Activated CD4-positive, CD25-positive, alpha-beta regulatory T cell treated with anti-CD3 and anti-CD28 coated beads, Interleukin-2, amount 50 U/mL, for 72 hours (primary cell): ENCODE results near the gene KIAA2012.

Experiments used
- DNase-seq: peaks from one replicate; pipeline ENCODE4 v3.0.0; 2021

The KIAA2012 gene

DNA sequence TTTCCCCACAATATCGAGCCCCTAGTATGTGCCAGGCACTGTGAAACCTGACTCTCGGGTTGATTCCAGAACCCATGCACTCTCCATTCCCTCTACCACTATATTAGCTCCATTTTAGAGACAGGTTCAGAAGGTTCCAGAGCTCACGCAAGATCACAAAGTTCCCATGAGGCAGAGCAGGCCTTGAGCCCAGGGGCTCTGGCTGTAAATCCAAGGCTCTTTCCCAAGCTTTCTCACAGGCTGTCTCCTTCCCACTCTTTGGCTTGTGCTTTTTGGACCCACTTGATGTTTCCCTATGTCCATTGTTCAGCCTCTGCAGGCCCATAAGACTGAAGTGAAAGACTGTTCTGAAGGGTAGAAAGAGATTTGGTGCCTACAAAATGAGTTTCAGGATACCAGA, 15.7 kb downstream of the KIAA2012 start:
- DNase-seq: no peak

- no peak for DNase-seq
Observed at GRCh38 chr2:202090530-202090929, 17.5 kb downstream of the KIAA2012 start.

GRCh38 chr2:202091476-202091875, 18.4 kb downstream of the KIAA2012 start:
- no peak for DNase-seq

GRCh38 chr2:202094426-202094986, 21.5 kb downstream of the KIAA2012 start:
- no peak for DNase-seq

- no peak for DNase-seq
Observed at GRCh38 chr2:202095235-202095634, 22.2 kb downstream of the KIAA2012 start.

DNA sequence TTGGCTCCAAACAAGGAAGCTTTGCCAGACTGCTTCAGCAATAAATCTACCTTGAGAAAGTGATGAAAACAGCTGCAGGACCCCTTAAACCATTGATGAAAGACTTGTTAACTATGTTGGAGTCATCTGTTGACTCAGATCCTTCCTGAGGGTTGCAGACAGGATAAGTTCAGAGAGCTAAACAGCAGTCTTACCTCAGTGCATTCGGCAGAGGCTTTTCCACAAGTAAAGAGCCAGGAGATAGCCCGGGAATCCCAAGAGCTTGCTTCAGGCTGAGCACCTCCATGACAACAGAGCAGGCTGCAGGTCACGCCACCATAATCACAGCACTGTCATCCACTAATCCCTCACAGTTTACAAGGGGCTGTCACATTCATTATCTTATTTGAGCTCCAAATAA, 23.7 kb downstream of the KIAA2012 start:
- DNase-seq: no peak

DNA sequence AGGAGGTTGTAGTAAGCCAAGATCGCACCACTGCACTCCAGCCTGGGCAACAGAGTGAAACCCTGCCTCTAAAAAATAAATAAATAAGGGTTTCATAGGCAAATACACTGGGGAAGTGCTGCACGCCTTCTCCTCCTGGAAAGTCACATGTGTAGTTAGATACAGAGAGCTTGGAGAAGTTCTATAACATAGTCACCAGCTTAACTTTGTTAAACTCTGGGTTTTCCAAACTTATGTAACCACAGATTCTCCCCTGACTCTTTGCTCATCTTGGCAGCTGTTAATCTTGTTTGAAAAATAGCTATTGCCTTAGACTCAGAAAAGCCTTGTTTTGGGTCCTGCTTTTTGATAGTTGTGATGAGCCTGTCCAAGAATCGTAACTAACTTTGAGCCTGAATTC, 25.2 kb downstream of the KIAA2012 start:
- DNase-seq: no peak

- DNase-seq: no peak
Observed at GRCh38 chr2:202099515-202099914, 26.5 kb downstream of the KIAA2012 start.

- DNase-seq: no peak
Observed at GRCh38 chr2:202100176-202100575, 27.1 kb downstream of the KIAA2012 start.

DNA sequence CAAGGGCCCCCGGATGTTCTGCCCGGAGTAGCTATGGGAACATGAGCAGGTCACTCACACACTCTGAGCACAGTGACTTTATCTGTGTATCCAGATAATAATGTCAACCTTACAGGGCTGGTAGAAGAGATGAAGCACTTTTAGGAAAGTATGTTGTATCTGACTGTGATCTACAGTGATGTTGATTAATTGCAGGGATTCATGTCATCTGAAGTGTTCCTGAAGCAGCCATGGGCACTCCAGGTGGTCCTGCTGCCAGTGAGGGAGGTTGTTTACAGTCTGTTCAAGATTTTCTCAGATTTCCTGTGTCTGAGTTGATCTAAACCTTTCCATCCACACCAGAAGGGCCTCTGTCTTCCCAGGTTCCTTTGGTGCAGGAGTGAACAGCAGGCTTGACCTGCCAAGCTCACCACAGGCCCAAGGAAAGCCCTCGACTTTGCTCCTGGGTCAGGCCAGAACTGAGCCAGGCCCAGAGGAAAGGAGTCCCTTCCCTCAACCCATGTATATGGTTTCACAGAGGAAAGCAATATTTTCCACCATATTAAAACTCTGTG, 28.0 kb downstream of the KIAA2012 start:
- no peak for DNase-seq

GRCh38 chr2:202102425-202103000, 29.5 kb downstream of the KIAA2012 start:
- no peak for DNase-seq

GRCh38 chr2:202104286-202104870, 31.3 kb downstream of the KIAA2012 start:
- peak; percentile 48 for DNase-seq

GRCh38 chr2:202105025-202105424, 32.0 kb downstream of the KIAA2012 start:
- no peak for DNase-seq

DNA sequence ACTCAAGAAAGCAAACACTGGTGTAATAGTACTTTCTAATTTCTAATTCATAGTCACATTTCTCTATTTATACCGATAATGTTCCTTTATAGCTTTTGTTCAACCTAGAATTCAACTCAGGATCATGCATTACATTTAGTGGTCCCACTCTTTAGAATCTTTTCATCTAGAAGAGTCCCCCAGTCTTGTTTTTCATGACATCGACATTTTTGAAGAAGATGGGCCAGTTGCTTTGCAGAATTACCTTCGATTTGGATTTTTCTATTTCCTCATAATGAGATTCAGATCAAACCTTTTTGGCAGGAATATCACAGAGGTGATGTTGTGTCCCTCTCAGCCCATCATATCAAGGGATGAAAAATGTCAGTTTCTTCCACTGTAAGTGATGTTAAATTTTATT, 35.3 kb downstream of the KIAA2012 start:
- DNase-seq: no peak

GRCh38 chr2:202109139-202109736, 36.2 kb downstream of the KIAA2012 start:
- DNase-seq: no peak

DNA sequence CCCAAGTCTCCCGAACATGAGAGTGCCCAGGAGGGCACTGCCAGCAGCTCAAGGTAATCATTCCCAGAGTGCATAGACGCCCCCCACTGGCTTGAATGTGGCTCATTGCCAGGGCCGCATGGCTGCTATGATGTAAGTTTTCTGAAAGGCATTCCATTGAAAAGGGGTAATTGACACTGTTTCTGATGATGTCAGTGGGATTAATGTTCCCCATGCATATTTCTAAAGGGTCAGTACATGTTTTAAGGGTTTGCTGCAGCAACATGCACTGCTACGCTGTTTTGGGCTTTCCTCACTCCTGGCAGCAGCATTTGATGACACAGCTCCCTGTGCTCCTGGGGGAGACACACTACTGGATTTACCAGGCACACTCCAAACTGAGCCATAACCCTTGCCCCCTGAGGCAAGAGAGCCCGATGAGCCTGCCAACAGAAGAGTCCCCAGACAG, 36.7 kb downstream of the KIAA2012 start:
- DNase-seq: no peak

DNA sequence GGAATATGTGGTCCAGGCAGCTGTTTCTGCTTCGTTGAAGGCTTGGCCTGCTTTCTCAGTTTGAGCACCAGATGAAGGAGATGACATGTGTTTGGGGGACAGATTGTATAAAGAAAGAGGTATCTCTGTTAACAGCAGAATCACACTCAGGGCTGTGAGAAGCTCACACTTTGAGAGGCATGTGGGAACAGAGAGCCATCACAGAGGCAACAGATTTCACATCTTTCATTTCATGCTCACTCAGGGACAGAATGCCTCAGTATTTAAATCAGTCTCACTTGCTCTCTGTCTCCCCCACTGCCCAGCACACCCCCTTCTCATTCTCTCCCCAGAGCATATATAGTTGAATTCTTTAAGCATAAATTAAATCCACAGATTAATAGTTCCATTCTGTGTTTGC, 37.4 kb downstream of the KIAA2012 start:
- no peak for DNase-seq

DNA sequence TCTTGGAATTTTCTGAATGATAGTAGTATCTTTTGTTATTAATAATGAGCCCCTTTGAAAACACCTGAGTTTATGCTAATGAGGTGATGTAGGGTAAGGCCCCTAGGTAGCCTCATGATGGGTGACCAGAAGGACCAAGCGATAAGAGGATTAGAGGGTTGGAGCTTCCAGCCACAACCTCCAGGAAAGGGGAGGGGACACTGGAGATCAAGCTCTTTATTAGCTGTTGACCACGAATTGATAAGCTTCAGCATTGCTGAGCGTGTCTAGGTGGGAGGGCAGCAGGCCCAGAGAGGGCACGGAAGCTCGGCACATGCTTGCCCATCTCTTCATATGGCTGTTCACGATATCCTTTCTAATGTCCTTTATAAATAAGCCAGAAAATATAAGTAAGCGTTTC, 39.0 kb downstream of the KIAA2012 start:
- DNase-seq: no peak

- DNase-seq: no peak
Observed at GRCh38 chr2:202113571-202114142, 40.6 kb downstream of the KIAA2012 start.

DNA sequence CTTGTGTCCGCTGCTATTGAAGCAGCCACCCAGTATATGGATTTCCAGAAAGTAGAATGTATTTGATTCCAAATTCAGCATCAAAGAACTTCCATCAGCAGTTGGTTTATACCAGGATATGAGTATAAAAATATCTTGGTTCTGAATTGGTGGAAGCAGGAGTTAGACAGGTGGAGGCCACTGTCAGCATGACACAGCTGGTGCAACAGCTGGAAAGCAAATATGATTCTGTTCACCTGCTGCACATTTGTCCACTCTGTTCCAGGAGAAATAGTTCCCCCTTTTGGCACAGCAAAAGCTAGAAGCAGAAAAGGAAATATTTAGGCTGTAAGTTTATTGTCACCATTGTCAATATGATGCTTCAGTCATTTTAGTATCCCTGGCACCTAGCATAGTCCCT, 41.2 kb downstream of the KIAA2012 start:
- no peak for DNase-seq

DNA sequence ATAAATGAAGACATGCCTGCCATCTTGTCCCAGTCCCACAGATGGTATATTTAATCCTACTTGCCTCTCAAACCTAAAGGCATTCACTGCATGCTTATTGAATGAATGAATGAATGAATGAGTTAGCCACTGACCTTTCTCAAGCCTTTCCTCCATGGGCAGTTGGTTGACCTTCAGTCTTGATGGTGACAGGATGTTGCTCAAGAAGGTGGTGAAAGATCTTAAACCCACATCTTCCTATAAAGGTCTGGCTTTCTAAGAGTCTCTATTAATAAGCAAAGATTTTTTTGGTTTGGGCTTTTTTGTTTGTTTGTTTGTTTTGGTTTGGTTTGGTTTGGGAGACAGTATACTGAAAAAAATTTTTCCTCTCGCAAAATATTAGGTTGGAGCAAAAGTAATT, 41.7 kb downstream of the KIAA2012 start:
- no peak for DNase-seq

- no peak for DNase-seq
Observed at GRCh38 chr2:202115479-202115971, 42.5 kb downstream of the KIAA2012 start.

GRCh38 chr2:202116691-202117090, 43.6 kb downstream of the KIAA2012 start:
- DNase-seq: no peak

DNA sequence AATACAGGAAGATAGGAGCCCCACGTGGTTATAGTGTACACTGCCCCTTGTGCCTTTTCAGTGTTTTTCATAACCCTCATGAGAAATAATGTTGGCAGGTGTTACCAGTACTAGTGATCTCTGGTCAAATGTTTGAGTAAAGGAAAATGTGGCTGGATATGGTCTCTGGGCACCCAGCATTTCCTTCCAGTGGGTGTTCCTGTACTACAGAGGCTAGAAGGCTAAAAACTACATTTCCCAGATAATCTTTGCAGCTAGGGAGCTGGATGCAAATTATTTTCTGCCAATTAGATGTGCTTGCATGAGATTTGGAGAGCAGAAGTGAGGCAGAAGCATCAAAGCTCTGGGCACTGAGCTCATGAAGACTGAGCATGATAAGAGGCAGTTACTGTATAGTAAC, 45.1 kb downstream of the KIAA2012 start:
- DNase-seq: no peak
